ENCODE measurements around the gene CA10.

The CA10 gene

GRCh38 chr17:52145476-52145875 lies 13.0 kb downstream of the CA10 start:
- DNase-seq: peak; percentile 88

- DNase-seq: no peak
Measured at GRCh38 chr17:52143542-52143941, 15.0 kb downstream of the CA10 start.

- DNase-seq: no peak
Measured at GRCh38 chr17:52140601-52141000, 17.9 kb downstream of the CA10 start.

- no peak for DNase-seq
Measured at GRCh38 chr17:52138752-52139151, 19.8 kb downstream of the CA10 start.

- DNase-seq: no peak
Measured at GRCh38 chr17:52138350-52138749, 20.2 kb downstream of the CA10 start.

GRCh38 chr17:52136166-52136565 lies 22.3 kb downstream of the CA10 start:
- no peak for DNase-seq

- peak; percentile 72 for DNase-seq
Measured at GRCh38 chr17:52134641-52135040, 23.9 kb downstream of the CA10 start.

GRCh38 chr17:52128721-52129120 lies 29.8 kb downstream of the CA10 start:
- peak; percentile 13 for DNase-seq

GRCh38 chr17:52124993-52125392 lies 33.5 kb downstream of the CA10 start:
- DNase-seq: no peak

GRCh38 chr17:52124561-52124960 lies 34.0 kb downstream of the CA10 start:
- DNase-seq: no peak

GRCh38 chr17:52120465-52120864 lies 38.0 kb downstream of the CA10 start:
- DNase-seq: no peak

GRCh38 chr17:52110923-52111581 lies 47.5 kb downstream of the CA10 start:
- DNase-seq: no peak

GRCh38 chr17:52106638-52107261 lies 51.8 kb downstream of the CA10 start:
- DNase-seq: peak; percentile 6

- DNase-seq: no peak
Measured at GRCh38 chr17:52106072-52106471, 52.4 kb downstream of the CA10 start.

GRCh38 chr17:52105591-52105990 lies 52.9 kb downstream of the CA10 start:
- DNase-seq: peak; percentile 6

- no peak for DNase-seq
Measured at GRCh38 chr17:52096056-52096455, 62.5 kb downstream of the CA10 start.

- no peak for DNase-seq
Measured at GRCh38 chr17:52084176-52084575, 74.3 kb downstream of the CA10 start.

- no peak for DNase-seq
Measured at GRCh38 chr17:52079496-52079895, 79.0 kb downstream of the CA10 start.

GRCh38 chr17:52071712-52072111 lies 86.8 kb downstream of the CA10 start:
- DNase-seq: no peak

- peak; percentile 11 for DNase-seq
Measured at GRCh38 chr17:52064791-52065211, 93.7 kb downstream of the CA10 start.

- no peak for DNase-seq
Measured at GRCh38 chr17:52049496-52049895, 109.0 kb downstream of the CA10 start.

- DNase-seq: no peak
Measured at GRCh38 chr17:52049051-52049450, 109.5 kb downstream of the CA10 start.

- DNase-seq: no peak
Measured at GRCh38 chr17:52048137-52048898, 110.2 kb downstream of the CA10 start.

- no peak for DNase-seq
Measured at GRCh38 chr17:52047086-52047485, 111.4 kb downstream of the CA10 start.

All from kidney glomerular epithelial cell (primary cell).